Uterus (tissue), 2 donors: Measurements from ENCODE around the gene MCOLN2.

Experiments used
- POLR2A ChIP-seq, 2 donors: fragments of 450-650 bp; IDR thresholded peaks; one replicate each; pipeline ENCODE4 v1.6.1; 2016; ENCODE audit warnings: antibody characterized with exemption in 2 of 2, mild to moderate bottlenecking in 1 of 2, moderate library complexity in 1 of 2
- TF ChIP-seq, protein P1 (sequence below), 4 experiments: fragments of 200-600 bp in 2 of 4; fragments of 450-650 bp in 2 of 4; sonication (generic) in 2 of 4; IDR thresholded peaks; one replicate each; pipeline ENCODE4 v1.5.1; 2016 to 2019; ENCODE audit warnings: antibody characterized with exemption in 4 of 4, mild to moderate bottlenecking in 2 of 4, moderate library complexity in 1 of 4

- no peak for TF ChIP-seq POLR2A (IDR thresholded peaks at IDR 0.05)
- TF ChIP-seq, protein P1, sequence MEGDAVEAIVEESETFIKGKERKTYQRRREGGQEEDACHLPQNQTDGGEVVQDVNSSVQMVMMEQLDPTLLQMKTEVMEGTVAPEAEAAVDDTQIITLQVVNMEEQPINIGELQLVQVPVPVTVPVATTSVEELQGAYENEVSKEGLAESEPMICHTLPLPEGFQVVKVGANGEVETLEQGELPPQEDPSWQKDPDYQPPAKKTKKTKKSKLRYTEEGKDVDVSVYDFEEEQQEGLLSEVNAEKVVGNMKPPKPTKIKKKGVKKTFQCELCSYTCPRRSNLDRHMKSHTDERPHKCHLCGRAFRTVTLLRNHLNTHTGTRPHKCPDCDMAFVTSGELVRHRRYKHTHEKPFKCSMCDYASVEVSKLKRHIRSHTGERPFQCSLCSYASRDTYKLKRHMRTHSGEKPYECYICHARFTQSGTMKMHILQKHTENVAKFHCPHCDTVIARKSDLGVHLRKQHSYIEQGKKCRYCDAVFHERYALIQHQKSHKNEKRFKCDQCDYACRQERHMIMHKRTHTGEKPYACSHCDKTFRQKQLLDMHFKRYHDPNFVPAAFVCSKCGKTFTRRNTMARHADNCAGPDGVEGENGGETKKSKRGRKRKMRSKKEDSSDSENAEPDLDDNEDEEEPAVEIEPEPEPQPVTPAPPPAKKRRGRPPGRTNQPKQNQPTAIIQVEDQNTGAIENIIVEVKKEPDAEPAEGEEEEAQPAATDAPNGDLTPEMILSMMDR (IDR thresholded peaks at IDR 0.05) = no peak
These were observed 84.0 kb downstream of the MCOLN2 start for GRCh38 chr1:84912726-84913554.
